GM12801 (cell line): ENCODE data around the gene ADRA2A.

Experiments
- TF ChIP-seq, protein P1 (sequence below): IDR thresholded peaks from one replicate; pipeline ENCODE4 v1.5.1; 2011; ENCODE audit warnings: control low read depth; ENCODE audit not compliant: insufficient read length; ENCODE audit errors: extremely low read depth

The ADRA2A gene

GRCh38 chr10:111084366-111085255 is 7.8 kb downstream of the ADRA2A start:
- TF ChIP-seq, protein P1, sequence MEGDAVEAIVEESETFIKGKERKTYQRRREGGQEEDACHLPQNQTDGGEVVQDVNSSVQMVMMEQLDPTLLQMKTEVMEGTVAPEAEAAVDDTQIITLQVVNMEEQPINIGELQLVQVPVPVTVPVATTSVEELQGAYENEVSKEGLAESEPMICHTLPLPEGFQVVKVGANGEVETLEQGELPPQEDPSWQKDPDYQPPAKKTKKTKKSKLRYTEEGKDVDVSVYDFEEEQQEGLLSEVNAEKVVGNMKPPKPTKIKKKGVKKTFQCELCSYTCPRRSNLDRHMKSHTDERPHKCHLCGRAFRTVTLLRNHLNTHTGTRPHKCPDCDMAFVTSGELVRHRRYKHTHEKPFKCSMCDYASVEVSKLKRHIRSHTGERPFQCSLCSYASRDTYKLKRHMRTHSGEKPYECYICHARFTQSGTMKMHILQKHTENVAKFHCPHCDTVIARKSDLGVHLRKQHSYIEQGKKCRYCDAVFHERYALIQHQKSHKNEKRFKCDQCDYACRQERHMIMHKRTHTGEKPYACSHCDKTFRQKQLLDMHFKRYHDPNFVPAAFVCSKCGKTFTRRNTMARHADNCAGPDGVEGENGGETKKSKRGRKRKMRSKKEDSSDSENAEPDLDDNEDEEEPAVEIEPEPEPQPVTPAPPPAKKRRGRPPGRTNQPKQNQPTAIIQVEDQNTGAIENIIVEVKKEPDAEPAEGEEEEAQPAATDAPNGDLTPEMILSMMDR = no peak

GRCh38 chr10:111085690-111086353 is 9.0 kb downstream of the ADRA2A start:
- TF ChIP-seq, protein P1 = no peak

DNA sequence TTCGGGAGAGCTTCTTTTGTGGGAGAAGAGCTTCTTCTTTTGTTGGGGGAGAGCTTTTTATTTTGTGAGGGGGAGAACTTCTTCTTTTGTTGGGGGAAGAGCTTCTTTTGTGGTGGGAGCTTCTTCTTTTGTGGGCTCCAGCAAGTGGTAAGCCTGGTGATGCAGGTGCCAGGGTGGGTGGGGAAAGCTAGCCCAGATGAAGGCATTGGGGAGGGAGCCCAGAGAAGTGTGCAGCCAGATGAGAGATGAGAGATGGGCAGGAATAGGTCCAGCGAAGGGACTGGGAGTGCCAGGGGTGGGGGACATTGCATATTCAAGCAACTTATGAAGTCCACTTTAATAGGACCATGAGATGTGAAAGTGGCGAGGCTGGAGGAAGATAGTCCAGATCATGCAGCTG is 9.7 kb downstream of the ADRA2A start:
- TF ChIP-seq, protein P1 = no peak

GRCh38 chr10:111087331-111087756 is 10.5 kb downstream of the ADRA2A start:
- TF ChIP-seq, protein P1 = no peak

GRCh38 chr10:111087968-111088505 is 11.2 kb downstream of the ADRA2A start:
- TF ChIP-seq, protein P1 = no peak

- TF ChIP-seq, protein P1 = no peak
These were observed 12.5 kb downstream of the ADRA2A start for GRCh38 chr10:111089293-111089692.

DNA sequence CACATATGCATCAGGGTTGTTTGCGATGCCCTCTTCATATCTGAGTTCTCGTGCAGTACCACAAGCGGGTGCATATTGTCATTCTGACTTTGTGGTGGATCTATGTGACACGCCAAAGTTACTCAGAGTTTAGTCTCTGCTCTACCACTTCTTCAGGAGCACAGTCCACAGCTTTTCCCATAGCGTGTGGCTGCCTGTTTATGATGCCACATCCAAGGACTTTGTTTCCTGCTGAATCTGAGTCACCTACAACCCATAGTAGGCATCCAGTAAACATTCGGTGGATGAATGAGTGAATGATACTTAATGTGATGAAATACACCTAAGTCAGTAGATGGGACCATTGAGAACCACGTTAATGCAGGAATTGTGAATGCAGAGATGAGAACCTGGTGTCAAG is 15.0 kb downstream of the ADRA2A start:
- TF ChIP-seq, protein P1 = no peak
